Body of pancreas (tissue), 4 donors: ENCODE data around the gene PRDM16. TPM values are rescaled to one million over a fixed set of nuclear protein-coding genes. Genes with fewer than 3 reads are reported as not detected.

Experiments used
- ATAC-seq: fragments of 150-250 bp; one replicate; pipeline ENCODE4 v1.9.1; 2016
- DNase-seq, 4 donors: peaks; one replicate each; pipeline ENCODE4 v3.0.0-alpha.2; 2019
- H3K27ac ChIP-seq, 4 donors: fragments of 200-600 bp; sonication (generic); 1 replicate in 3 of 4; 2 replicates in 1 of 4; pipeline versions ENCODE4 v1.5.1 to v1.6.1; 2016 to 2019; ENCODE audit warnings: mild to moderate bottlenecking in 1 of 4, mixed read lengths in 1 of 4, moderate library complexity in 1 of 4
- H3K27me3 ChIP-seq, 2 donors: fragments of 200-600 bp; sonication (generic); one replicate each; pipeline ENCODE4 v1.6.0; 2016; ENCODE audit warnings: mild to moderate bottlenecking in 1 of 2
- H3K36me3 ChIP-seq, 2 donors: fragments of 200-600 bp; sonication (generic); replicated peaks in 1 of 2; 2 replicates each; pipeline ENCODE4 v1.5.1; 2016; ENCODE audit warnings: low read depth in 2 of 2; ENCODE audit not compliant: insufficient read depth in 1 of 2
- H3K4me1 ChIP-seq: fragments of 200-600 bp; sonication (generic); one replicate; pipeline ENCODE4 v1.6.0; 2016
- H3K4me3 ChIP-seq, 2 donors: fragments of 200-600 bp; sonication (generic); 1 replicate in 1 of 2; 2 replicates in 1 of 2; pipeline ENCODE4 v1.5.1; 2016 to 2019
- H3K9me3 ChIP-seq, 3 donors: fragments of 200-600 bp; sonication (generic); 1 replicate in 2 of 3; 2 replicates in 1 of 3; pipeline ENCODE4 v1.5.1; 2016
- CTCF ChIP-seq, 7 experiments: fragments of 450-650 bp in 4 of 7; fragments of 200-600 bp in 3 of 7; sonication (generic) in 3 of 7; IDR thresholded peaks; one replicate each; pipeline ENCODE4 v1.5.1; 2016 to 2019; ENCODE audit warnings: antibody characterized with exemption in 7 of 7
- POLR2A ChIP-seq, 3 donors: fragments of 450-650 bp; IDR thresholded peaks; one replicate each; pipeline ENCODE4 v1.6.1; 2016; ENCODE audit warnings: antibody characterized with exemption in 3 of 3, mild to moderate bottlenecking in 2 of 3
- WGBS, 2 donors: methylation state at CpG; one replicate each; pipeline ENCODE4 v1.1.5; 2017; 5-methylcytosine and 5-hydroxymethylcytosine counted together
- intact Hi-C: fragments of 100-400 bp; cut with DNase I; formaldehyde crosslinking; loops from one replicate; pipeline ENCODE4 v1.15.1; 2023
- total RNA-seq, 2 donors: library from RNA; depleted of rRNA; stranded (reverse); fragments of >200 nt; gene quantifications; one replicate each; pipeline ENCODE4 v1.1.0, GENCODE V29; 2016

Gene PRDM16
- total RNA-seq, 2 donors from 2014 or later = 15.2 to 16.6 TPM

- WGBS, 2 donors = 52% methylated on average over 5 of the region's 5 CpGs
- Histone ChIP-seq H3K27me3 (no peaks in the 10 kb centered on the region), H3K4me3 (no peak overlapping the region), H3K4me1 (no peaks in the 10 kb centered on the region), H3K36me3 (no peaks in the 10 kb centered on the region), H3K9me3 (no peaks in the 10 kb centered on the region), H3K27ac (no peak overlapping the region)
- TF ChIP-seq CTCF (IDR thresholded peaks at IDR 0.05) = no peak
- no peak for TF ChIP-seq POLR2A (IDR thresholded peaks at IDR 0.05)
- intact Hi-C loops = no loop called here
- ATAC-seq (no peak), DNase-seq (no peak)
These were observed 86.9 kb downstream of the PRDM16 start for GRCh38 chr1:3155926-3156220.

- Histone ChIP-seq H3K27me3 (no peaks in the 10 kb centered on the region), H3K4me1 (no peaks in the 10 kb centered on the region), H3K36me3 (no peaks in the 10 kb centered on the region), H3K27ac (no peak overlapping the region), H3K9me3 (no peaks in the 10 kb centered on the region), H3K4me3 (no peak overlapping the region)
- ATAC-seq = no peak
- no peak for TF ChIP-seq CTCF (IDR thresholded peaks at IDR 0.05)
- intact Hi-C loops = no loop called here
- WGBS, 2 donors = 88 to 93% methylated on average over 19 of the region's 19 CpGs
- DNase-seq = no peak
These were observed 87.9 kb downstream of the PRDM16 start for GRCh38 chr1:3156936-3157335.

GRCh38 chr1:3158347-3158746 is 89.3 kb downstream of the PRDM16 start:
- H3K4me1 ChIP-seq = no peaks in the 10 kb centered on the region
- ATAC-seq (no peak), DNase-seq (no peak)
- H3K27ac ChIP-seq = no peak overlapping the region
- no peak overlapping the region for H3K4me3 ChIP-seq
- H3K36me3 ChIP-seq = no peaks in the 10 kb centered on the region
- TF ChIP-seq POLR2A (IDR thresholded peaks at IDR 0.05) (no peak), CTCF (IDR thresholded peaks at IDR 0.05) (no peak)
- intact Hi-C loops = no loop called here
- WGBS, 2 donors = 81 to 93% methylated on average over 4 of the region's 4 CpGs
- no peaks in the 10 kb centered on the region for H3K9me3 ChIP-seq
- H3K27me3 ChIP-seq = no peaks in the 10 kb centered on the region

GRCh38 chr1:3159121-3159520 is 90.1 kb downstream of the PRDM16 start:
- DNase-seq = no peak
- H3K27ac ChIP-seq = no peak overlapping the region
- intact Hi-C loops = no loop called here
- H3K4me3 ChIP-seq = no peak overlapping the region
- 90% methylated on average over 10 of the region's 10 CpGs; no CpG with 5 or more reads in 1 of the 2 donors for WGBS, 2 donors
- no peaks in the 10 kb centered on the region for H3K9me3 ChIP-seq
- no peaks in the 10 kb centered on the region for H3K4me1 ChIP-seq
- ATAC-seq = no peak
- TF ChIP-seq POLR2A (IDR thresholded peaks at IDR 0.05) = no peak
- no peak for TF ChIP-seq CTCF (IDR thresholded peaks at IDR 0.05)
- no peaks in the 10 kb centered on the region for H3K36me3 ChIP-seq
- no peaks in the 10 kb centered on the region for H3K27me3 ChIP-seq

GRCh38 chr1:3159996-3160395 is 91.0 kb downstream of the PRDM16 start:
- Histone ChIP-seq H3K4me3 (no peak overlapping the region), H3K36me3 (no peaks in the 10 kb centered on the region), H3K9me3 (no peaks in the 10 kb centered on the region), H3K27ac (no peak overlapping the region), H3K27me3 (no peaks in the 10 kb centered on the region), H3K4me1 (peaks cover 5% of the 10 kb centered on the region)
- ATAC-seq (no peak), DNase-seq (no peak)
- TF ChIP-seq POLR2A (IDR thresholded peaks at IDR 0.05) = no peak
- TF ChIP-seq CTCF (IDR thresholded peaks at IDR 0.05) = no peak
- intact Hi-C loops = no loop called here
- WGBS, 2 donors = 92% methylated on average over 2 to 8 of the region's 8 CpGs
